ENCODE results near the gene PTPN3.

DNA sequence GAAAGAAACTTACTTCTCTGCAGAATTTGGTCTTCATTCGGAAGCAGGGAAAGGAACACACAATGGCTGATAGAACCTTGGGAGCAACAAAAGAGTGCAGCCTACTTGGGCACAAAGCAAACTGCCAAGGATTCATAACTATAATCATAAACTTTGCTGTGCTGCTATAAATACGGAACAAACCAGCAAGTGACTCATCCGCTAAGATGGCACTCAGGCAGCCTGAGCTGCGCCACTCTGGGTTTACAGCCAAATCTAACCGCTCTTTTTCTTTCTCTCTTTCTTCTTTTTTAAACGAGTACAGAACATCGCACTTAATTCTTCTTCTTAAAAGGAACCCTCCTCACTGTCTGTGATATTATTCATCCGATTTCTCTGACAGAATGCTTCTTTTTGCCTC is 81.1 kb downstream of the PTPN3 start:
- no peak for TF ChIP-seq POLR2AphosphoS5 (IDR thresholded peaks at IDR 0.05)
- TF ChIP-seq, protein P1, sequence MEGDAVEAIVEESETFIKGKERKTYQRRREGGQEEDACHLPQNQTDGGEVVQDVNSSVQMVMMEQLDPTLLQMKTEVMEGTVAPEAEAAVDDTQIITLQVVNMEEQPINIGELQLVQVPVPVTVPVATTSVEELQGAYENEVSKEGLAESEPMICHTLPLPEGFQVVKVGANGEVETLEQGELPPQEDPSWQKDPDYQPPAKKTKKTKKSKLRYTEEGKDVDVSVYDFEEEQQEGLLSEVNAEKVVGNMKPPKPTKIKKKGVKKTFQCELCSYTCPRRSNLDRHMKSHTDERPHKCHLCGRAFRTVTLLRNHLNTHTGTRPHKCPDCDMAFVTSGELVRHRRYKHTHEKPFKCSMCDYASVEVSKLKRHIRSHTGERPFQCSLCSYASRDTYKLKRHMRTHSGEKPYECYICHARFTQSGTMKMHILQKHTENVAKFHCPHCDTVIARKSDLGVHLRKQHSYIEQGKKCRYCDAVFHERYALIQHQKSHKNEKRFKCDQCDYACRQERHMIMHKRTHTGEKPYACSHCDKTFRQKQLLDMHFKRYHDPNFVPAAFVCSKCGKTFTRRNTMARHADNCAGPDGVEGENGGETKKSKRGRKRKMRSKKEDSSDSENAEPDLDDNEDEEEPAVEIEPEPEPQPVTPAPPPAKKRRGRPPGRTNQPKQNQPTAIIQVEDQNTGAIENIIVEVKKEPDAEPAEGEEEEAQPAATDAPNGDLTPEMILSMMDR (IDR thresholded peaks at IDR 0.05) = no peak
